ENCODE measurements around the gene AMDHD2.
"Not testable (repeated sequence)": the region's sequence is repeated elsewhere in the genome, so short reads cannot be mapped to it uniquely, and the experiment has no call there.

AMDHD2 gene

GRCh38 chr16:2532494-2533141 lies 12.4 kb downstream of the AMDHD2 start:
- DNase-seq (ENCODE audit: low read depth in 2 of 2) = peak in 1 of 2 donors; percentile 39

- DNase-seq (ENCODE audit: low read depth in 2 of 2) = not testable (repeated sequence)
These were observed 13.1 kb downstream of the AMDHD2 start for GRCh38 chr16:2533142-2533755.

DNA sequence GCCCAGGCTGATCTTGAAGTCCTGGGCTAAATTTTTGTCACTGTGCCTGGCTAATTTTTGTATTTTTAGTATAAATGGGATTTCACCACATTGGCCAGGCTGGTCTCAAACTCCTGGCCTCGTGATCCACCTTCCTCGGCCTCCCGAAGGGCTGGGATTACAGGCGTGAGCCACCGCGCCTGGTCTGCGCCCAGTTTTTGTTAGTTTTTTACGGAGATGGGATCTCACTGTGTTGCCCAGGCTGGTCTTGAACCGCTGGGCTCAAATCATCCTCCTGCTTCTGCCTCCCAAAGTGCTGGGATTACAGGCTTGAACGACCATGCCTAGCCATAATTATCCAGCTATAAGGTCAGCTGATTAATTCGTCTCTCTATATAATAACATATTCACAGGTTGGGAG lies 13.7 kb downstream of the AMDHD2 start:
- DNase-seq (ENCODE audit: low read depth in 2 of 2) = no peak

DNA sequence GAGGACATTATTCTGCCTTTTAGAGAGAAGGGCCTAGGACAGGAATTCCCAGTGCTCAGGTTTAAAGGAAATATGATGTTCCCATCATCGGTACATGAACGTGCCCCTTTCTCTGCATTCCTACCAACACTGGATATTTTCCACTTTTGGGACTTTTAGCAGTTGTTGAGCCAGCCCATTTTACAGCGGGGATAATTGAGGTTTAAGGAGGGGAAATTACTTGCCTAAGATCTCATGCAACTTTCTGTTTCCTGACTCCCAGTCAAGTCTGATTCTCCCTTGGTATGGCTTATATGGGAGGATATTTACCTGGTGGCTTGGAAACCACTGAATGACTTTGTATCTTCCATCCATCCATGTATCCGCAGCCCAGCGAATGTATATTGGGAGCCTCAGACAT lies 14.2 kb downstream of the AMDHD2 start:
- DNase-seq (ENCODE audit: low read depth in 2 of 2) = not testable (repeated sequence)

DNA sequence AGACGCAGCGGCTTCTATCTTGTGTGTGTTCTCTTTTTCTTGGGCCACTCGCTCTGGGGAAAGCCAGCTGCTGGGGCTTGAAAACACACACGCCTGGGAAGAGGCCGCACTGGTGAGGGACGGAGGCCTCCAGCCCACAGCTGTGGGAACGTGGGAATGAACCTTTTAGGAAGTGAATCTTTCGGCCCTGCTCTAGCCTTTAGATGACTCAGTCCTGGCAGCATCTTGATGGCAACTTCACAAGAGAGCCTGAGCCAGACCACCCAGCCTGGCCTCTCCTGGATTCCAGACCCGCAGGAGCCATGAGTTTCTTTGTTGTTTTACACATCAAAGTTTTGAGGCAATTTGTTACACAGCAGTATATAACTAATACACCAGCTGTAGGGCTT lies 15.4 kb downstream of the AMDHD2 start:
- no peak for DNase-seq (ENCODE audit: low read depth in 2 of 2)

DNA sequence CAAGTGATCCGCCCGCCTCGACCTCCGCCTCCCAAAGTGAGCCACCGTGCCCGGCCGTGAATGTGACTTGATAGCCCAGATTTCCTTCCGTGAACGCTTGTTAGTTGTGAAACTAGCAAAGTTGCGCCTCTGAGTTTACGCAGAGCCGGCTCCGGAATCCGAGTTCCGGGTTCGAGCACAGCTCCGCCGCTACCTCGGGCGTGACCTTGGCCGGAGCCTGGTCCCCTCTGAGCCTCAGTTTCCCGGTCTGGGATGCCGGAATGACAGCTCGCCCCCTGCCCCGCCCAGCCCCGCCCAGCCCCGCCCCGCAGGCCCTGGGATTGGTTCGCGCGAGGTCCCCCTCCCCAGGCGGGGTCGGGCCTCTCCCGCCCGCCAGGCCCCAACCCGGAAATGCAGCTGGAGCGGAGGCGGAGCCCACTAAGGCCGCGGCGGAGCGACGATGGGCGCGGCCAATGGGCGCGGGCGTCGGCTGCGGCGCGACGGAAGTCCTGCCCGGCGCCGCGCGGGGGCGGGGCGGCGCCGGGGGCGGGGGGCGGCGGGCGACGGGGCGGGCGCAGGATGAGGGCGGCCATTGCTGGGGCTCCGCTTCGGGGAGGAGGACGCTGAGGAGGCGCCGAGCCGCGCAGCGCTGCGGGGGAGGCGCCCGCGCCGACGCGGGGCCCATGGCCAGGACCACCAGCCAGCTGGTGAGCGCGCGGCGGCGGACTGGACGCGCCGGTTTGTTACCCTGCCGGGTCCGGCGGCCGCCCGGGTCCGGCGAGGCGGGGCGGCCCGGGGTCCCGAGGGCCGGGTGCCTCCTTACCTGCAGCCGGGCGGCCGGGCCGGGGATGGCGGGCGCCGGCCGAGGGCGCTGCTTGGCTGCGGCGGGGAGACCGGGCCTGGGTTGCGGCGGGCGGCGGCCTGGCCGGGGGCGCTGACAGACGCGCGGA lies 17.5 kb downstream of the AMDHD2 start, which contains the start of gene PDPK1:
Gene PDPK1, plus strand, starts transcription at position 571 of the 929 bp plus-strand sequence. Its CDS starts 92 bp downstream, at position 663.
- DNase-seq (ENCODE audit: low read depth in 2 of 2) = peak; percentile 87 to 95

DNA sequence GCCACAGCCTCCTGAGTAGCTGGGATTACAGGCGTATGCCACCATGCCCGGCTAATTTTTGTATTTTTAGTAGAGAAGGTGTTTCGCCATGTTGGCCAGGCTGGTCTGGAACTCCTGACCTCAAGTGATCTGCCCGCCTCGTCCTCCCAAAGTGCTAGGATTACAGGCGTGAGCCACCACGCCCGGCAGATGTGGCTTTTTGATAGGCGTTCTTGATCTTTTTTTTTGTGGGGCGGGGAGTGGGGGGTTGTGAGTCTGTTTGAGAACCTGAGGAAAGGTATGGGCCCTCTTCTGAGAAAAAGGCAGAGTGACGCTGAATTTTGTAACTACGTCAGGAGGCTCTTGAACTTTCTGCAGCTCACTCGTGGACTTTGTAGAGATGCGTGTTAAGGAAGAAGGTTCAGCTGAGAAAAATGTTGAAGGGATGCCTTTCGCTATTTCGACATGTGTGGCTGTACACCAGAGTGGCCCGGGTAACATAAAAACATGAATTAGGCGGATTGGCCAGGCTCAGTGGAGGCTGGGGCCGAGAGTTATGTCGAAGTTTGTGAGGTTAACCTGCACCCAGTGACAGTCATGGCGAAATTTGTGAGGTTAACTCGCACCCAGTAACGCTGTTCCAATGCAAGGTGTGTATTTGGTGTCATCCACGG lies 19.1 kb downstream of the AMDHD2 start:
- not testable (repeated sequence) for DNase-seq (ENCODE audit: low read depth in 2 of 2)

GRCh38 chr16:2539845-2540458 lies 19.8 kb downstream of the AMDHD2 start:
- DNase-seq (ENCODE audit: low read depth in 2 of 2) = not testable (repeated sequence)

DNA sequence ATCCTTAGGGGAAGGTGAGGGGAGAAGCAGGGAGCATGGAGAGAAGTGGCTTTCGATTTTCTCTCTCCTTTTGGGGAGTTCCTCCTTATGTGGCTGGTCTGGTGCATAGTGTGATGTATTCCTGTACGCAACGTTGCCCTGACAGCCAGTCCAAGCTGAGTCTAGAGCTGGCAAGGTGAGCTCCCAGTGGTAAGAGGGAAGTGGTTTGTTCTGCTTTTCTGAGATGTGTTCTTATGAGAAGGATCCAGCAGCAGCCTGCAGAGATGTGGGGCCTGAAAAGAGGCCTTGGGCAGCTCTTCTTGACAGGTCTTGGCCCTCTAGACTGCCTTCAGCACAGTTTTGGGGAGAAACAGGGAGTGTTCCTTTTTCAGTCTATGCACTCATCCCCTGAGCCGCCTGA lies 20.7 kb downstream of the AMDHD2 start:
- DNase-seq (ENCODE audit: low read depth in 2 of 2) = not testable (repeated sequence)

- not testable (repeated sequence) for DNase-seq (ENCODE audit: low read depth in 2 of 2)
These were observed 21.2 kb downstream of the AMDHD2 start for GRCh38 chr16:2541409-2541808.

GRCh38 chr16:2543771-2544170 lies 23.6 kb downstream of the AMDHD2 start:
- not testable (repeated sequence) for DNase-seq (ENCODE audit: low read depth in 2 of 2)

GRCh38 chr16:2550283-2550878 lies 30.2 kb downstream of the AMDHD2 start:
- DNase-seq (ENCODE audit: low read depth in 2 of 2) = not testable (repeated sequence)

DNA sequence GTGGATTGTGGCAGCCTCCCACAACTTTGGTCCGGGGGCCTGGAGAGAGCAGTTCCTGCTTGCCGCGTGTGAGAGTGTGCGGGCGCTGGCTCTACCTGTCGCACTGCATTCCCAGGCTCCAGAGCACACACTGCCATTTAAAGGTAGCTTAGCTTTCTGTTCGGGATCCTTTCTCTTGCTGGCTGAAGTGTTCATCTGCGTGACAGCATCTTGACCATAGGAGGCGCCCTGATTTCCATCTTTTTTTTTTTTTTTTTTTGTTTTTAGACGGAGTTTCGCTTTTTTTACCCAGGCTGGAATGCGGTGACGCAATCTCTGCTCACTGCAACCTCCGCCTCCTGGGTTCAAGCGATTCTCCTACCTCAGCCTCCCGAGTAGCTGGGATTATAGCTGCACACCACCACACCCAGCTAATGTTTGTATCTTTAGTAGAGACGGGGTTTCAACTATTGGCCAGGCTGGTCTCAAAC lies 31.3 kb downstream of the AMDHD2 start:
- not testable (repeated sequence) for DNase-seq (ENCODE audit: low read depth in 2 of 2)

GRCh38 chr16:2554709-2555425 lies 34.7 kb downstream of the AMDHD2 start:
- DNase-seq (ENCODE audit: low read depth in 2 of 2) = not testable (repeated sequence)

DNA sequence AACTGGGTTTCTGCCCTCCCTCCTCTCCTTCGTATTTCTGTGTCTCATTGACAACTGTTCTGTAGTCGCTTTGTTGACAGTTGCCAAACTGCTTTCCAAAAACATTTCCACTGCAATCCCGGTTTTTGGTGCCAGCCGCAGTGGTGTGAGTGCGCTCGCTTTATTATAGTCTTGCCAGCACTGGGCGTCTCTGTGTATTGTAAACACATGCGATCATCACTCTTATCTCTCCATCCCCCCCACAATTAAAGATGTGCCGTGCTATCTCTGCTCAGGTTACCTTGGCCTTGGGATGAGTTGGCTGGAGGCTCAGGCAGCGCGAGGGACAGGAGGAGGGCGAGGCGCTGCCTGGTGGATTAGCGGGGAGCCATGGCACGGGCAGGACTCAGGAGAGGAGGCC lies 37.0 kb downstream of the AMDHD2 start:
- DNase-seq (ENCODE audit: low read depth in 2 of 2) = not testable (repeated sequence)

DNA sequence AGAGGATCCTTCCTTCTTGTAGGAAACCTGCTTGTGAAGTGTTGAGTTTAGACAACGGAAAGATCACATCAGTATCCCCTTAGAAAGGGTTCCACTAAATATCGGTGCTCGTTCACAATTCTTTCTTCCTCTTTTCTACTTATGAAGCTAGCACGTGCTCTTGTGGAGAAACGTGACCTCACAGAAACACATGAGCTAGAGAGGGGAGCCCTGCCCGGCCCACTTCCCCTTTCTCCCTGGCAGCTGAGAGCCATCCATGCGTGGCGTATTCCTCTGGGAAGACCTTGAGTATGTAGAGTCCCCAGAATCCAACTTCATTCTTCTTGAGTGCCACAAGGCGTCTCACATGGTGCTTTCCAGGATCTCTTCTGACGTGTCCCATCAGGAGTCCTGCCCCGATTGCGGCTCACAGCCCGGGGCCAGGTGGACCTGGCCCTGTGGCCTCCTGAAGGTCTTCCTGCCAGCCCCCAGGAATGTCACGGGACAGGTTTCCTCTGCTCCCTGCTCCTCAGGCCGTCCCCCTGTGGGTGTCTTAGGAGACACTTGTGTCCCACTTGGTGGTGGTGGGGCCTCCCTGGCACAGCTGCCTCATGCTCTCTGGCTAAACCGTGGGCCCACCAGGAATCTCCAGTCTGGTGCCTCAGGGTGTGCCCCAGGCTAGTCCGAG lies 40.1 kb downstream of the AMDHD2 start:
- DNase-seq (ENCODE audit: low read depth in 2 of 2) = not testable (repeated sequence)

DNA sequence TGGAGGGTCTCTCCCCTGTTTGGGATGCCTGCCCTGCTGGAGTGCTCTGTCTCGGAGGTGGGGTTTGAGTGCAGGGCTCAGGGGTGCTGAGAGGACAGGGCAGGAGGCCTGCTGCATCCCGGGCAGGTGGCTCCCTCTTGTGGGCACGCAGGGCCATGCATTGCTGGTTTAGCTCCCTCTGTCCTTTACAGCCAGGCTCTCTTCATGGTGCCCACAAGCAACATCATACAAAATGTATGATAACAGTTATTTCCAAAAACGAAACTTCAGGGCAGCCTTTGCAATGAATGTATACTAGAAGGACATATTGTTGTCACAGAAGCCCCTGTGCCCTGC lies 40.6 kb downstream of the AMDHD2 start:
- peak; percentile 39 to 40 for DNase-seq (ENCODE audit: low read depth in 2 of 2)

DNA sequence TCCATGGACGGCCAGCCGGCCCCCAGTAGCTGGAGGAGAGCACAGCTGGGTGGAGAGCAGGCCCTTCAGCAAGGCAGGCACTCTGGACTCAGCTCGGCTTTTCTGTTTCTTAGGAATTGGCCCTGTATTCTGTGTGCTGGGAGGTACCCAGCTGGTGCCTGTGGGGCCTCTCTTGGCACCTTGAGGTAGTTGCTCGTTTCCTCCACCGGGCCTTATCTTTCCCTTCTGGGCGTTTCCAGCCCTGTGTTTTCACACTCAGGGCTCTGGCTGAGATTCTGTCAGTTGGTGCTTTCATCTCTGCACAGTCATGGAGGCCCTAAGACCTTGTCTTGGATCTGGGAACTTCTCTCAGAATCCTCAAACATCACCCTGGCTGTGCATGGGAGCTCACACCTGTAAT lies 47.3 kb downstream of the AMDHD2 start:
- DNase-seq (ENCODE audit: low read depth in 2 of 2) = not testable (repeated sequence)

GRCh38 chr16:2568573-2568972 lies 48.4 kb downstream of the AMDHD2 start:
- not testable (repeated sequence) for DNase-seq (ENCODE audit: low read depth in 2 of 2)

DNA sequence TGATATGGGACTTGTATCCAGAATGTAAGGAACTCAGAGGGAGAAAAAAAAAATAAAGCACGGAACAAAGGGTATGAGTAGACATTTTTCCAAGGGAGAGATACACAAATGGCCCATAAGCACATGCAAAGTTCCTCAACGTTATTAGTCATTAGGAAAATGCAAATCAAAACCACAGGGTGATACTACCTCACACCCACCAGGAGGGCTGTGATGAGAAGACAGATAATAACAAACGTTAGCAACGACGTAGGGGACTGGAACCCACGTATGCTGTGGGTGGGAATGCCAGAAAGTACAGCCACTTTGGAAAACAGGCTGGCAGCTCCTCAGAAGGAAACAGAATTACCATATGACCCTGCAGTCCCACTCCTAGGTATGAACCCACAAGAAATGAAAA lies 52.5 kb downstream of the AMDHD2 start:
- DNase-seq (ENCODE audit: low read depth in 2 of 2) = not testable (repeated sequence)

Data from stimulated activated CD8-positive, alpha-beta memory T cell treated with anti-CD3 and anti-CD28 coated beads, Interleukin-7, amount 100 ng/mL, for 4 hours (primary cell).